GM23248 (cell line): ENCODE data around the gene TEAD1. TPM values are rescaled to one million over a fixed set of nuclear protein-coding genes. Genes with fewer than 3 reads are reported as not detected.

Experiments
- DNase-seq: peaks from one replicate; pipeline ENCODE4 v3.0.0-alpha.2; 2015
- H2AFZ ChIP-seq: fragments of 200-600 bp; sonication (generic); 2 replicates; pipeline ENCODE4 v1.6.1; 2016; ENCODE audit warnings: antibody characterized with exemption
- H3F3A ChIP-seq: fragments of 200-600 bp; sonication (generic); 2 replicates; pipeline ENCODE4 v1.6.1; 2016; ENCODE audit warnings: mild to moderate bottlenecking, antibody characterized with exemption, mixed run types; ENCODE audit not compliant: insufficient read depth
- H3K27ac ChIP-seq: fragments of 200-600 bp; sonication (generic); 2 replicates; pipeline ENCODE4 v1.5.1; 2016; ENCODE audit warnings: mild to moderate bottlenecking
- H3K27me3 ChIP-seq: fragments of 200-600 bp; sonication (generic); replicated peaks from 2 replicates; pipeline ENCODE4 v1.6.1; 2016; ENCODE audit warnings: mild to moderate bottlenecking; ENCODE audit not compliant: insufficient read depth
- H3K36me3 ChIP-seq: fragments of 200-600 bp; sonication (generic); 2 replicates; pipeline ENCODE4 v1.6.1; 2016; ENCODE audit warnings: low read depth, mild to moderate bottlenecking
- H3K4me1 ChIP-seq: fragments of 200-600 bp; sonication (generic); 2 replicates; pipeline ENCODE4 v1.6.1; 2016; ENCODE audit warnings: mild to moderate bottlenecking; ENCODE audit not compliant: insufficient read depth
- H3K4me2 ChIP-seq: fragments of 200-600 bp; sonication (generic); one replicate; pipeline ENCODE4 v1.6.1; 2016; ENCODE audit warnings: mild to moderate bottlenecking; ENCODE audit not compliant: unreplicated experiment
- H3K4me3 ChIP-seq: fragments of 200-600 bp; sonication (generic); 2 replicates; pipeline ENCODE4 v1.5.1; 2016; ENCODE audit warnings: mild to moderate bottlenecking
- H3K79me2 ChIP-seq: fragments of 200-600 bp; sonication (generic); 2 replicates; pipeline ENCODE4 v1.6.1; 2016; ENCODE audit warnings: mild to moderate bottlenecking; ENCODE audit not compliant: insufficient read depth
- H3K9ac ChIP-seq: fragments of 200-600 bp; sonication (generic); 2 replicates; pipeline ENCODE4 v1.6.1; 2016; ENCODE audit warnings: mild to moderate bottlenecking
- H3K9me2 ChIP-seq: fragments of 200-600 bp; sonication (generic); 2 replicates; pipeline ENCODE4 v1.6.1; 2016; ENCODE audit warnings: mixed run types, mild to moderate bottlenecking, moderate library complexity; ENCODE audit not compliant: insufficient read depth
- H3K9me3 ChIP-seq: fragments of 200-600 bp; sonication (generic); one replicate; pipeline ENCODE4 v1.6.1; 2017; ENCODE audit warnings: low read depth
- H4K20me1 ChIP-seq: fragments of 200-600 bp; sonication (generic); 2 replicates; pipeline ENCODE4 v1.6.0; 2016; ENCODE audit not compliant: insufficient read depth
- EZH2 ChIP-seq: fragments of 200-600 bp; sonication (generic); IDR thresholded peaks from 2 replicates; pipeline ENCODE4 v1.6.1; 2018; ENCODE audit warnings: antibody characterized with exemption, mild to moderate bottlenecking; ENCODE audit not compliant: insufficient read depth, poor library complexity, severe bottlenecking
- EZH2phosphoT487 ChIP-seq: fragments of 200-600 bp; sonication (generic); IDR thresholded peaks from 2 replicates; pipeline ENCODE4 v1.6.1; 2018; ENCODE audit warnings: antibody characterized with exemption, moderate library complexity, mild to moderate bottlenecking, low read depth; ENCODE audit not compliant: insufficient read depth
- WGBS, 2 experiments: methylation state at CpG; one replicate each; pipeline ENCODE4 v1.1.6; 2015 to 2017; ENCODE audit warnings: low lambda C conversion rate in 2 of 2, low coverage in 1 of 2; ENCODE audit errors: missing lambda C conversion rate in 2 of 2; 5-methylcytosine and 5-hydroxymethylcytosine counted together
- in situ Hi-C: fragments of 300-500 bp; cut with MboI; formaldehyde crosslinking; loops from 2 replicates; pipeline ENCODE4 v1.15.0; 2020
- polyA plus RNA-seq: library from polyadenylated mRNA; unstranded; fragments of >200 nt; fragmentation: Nextera tagmentation; extraction: Ambion mirVana; gene quantifications from 2 replicates; pipeline ENCODE4 v1.2.1, GENCODE V29; 2016
- total RNA-seq: library from RNA; depleted of rRNA; stranded (reverse); fragments of >200 nt; shearing (Covaris generic); gene quantifications from 2 replicates; pipeline ENCODE4 v1.2.3, GENCODE V29; 2014

TEAD1 gene
- total and polyA plus RNA-seq, 2 experiments from 2014 or later, result 52.3 to 144 TPM

- H3K9ac ChIP-seq, result no peak overlapping the region
- peaks cover 16% of the 10 kb centered on the region for H3F3A ChIP-seq
- no peak for DNase-seq
- H3K79me2 ChIP-seq, result peaks cover 100% of the 10 kb centered on the region
- H3K4me3 ChIP-seq, result no peak overlapping the region
- H3K27ac ChIP-seq, result no peak overlapping the region
- no peaks in the 10 kb centered on the region for H3K36me3 ChIP-seq
- H3K27me3 ChIP-seq, result no peaks in the 10 kb centered on the region
- in situ Hi-C loops, result no loop called here
- TF ChIP-seq EZH2 (no peak), EZH2phosphoT487 (no peak)
- peaks cover 66% of the 10 kb centered on the region for H4K20me1 ChIP-seq
- no peak overlapping the region for H2AFZ ChIP-seq
- H3K9me2 ChIP-seq, result no peaks in the 10 kb centered on the region
- H3K4me1 ChIP-seq, result peaks cover 40% of the 10 kb centered on the region
- H3K4me2 ChIP-seq, result no peak overlapping the region
- WGBS, 2 experiments, result 83 to 87% methylated on average over 3 of the region's 3 CpGs
- H3K9me3 ChIP-seq, result no peaks in the 10 kb centered on the region
These were observed 79.8 kb downstream of the TEAD1 start for GRCh38 chr11:12754021-12754420.

GRCh38 chr11:12754582-12755234 is 80.5 kb downstream of the TEAD1 start:
- 94% methylated on average over 3 of the region's 3 CpGs for WGBS, 2 experiments
- peaks cover 40% of the 10 kb centered on the region for H3K4me1 ChIP-seq
- no peaks in the 10 kb centered on the region for H3K9me2 ChIP-seq
- no peak for TF ChIP-seq EZH2
- TF ChIP-seq EZH2phosphoT487, result no peak
- H3K36me3 ChIP-seq, result no peaks in the 10 kb centered on the region
- H4K20me1 ChIP-seq, result peaks cover 63% of the 10 kb centered on the region
- H3K27me3 ChIP-seq, result no peaks in the 10 kb centered on the region
- H3K4me2 ChIP-seq, result no peak overlapping the region
- H3K9me3 ChIP-seq, result no peaks in the 10 kb centered on the region
- no peak for DNase-seq
- H3F3A ChIP-seq, result peaks cover 18% of the 10 kb centered on the region
- no peak overlapping the region for H3K4me3 ChIP-seq
- no peak overlapping the region for H3K9ac ChIP-seq
- H3K27ac ChIP-seq, result no peak overlapping the region
- in situ Hi-C loops, result no loop called here
- no peak overlapping the region for H2AFZ ChIP-seq
- peaks cover 100% of the 10 kb centered on the region for H3K79me2 ChIP-seq

GRCh38 chr11:12755510-12756453 is 81.6 kb downstream of the TEAD1 start:
- in situ Hi-C loops, result no loop called here
- TF ChIP-seq EZH2 (no peak), EZH2phosphoT487 (no peak)
- H3K79me2 ChIP-seq, result peaks cover 100% of the 10 kb centered on the region
- no peak overlapping the region for H3K4me2 ChIP-seq
- H3K4me1 ChIP-seq, result peaks cover 40% of the 10 kb centered on the region
- 77 to 81% methylated on average over 9 of the region's 9 CpGs for WGBS, 2 experiments
- peaks cover 53% of the 10 kb centered on the region for H4K20me1 ChIP-seq
- peaks cover 21% of the 10 kb centered on the region for H3F3A ChIP-seq
- DNase-seq, result peak; percentile 30
- no peak overlapping the region for H3K9ac ChIP-seq
- no peaks in the 10 kb centered on the region for H3K27me3 ChIP-seq
- no peak overlapping the region for H3K4me3 ChIP-seq
- H3K27ac ChIP-seq, result no peak overlapping the region
- H3K9me2 ChIP-seq, result no peaks in the 10 kb centered on the region
- H3K36me3 ChIP-seq, result no peaks in the 10 kb centered on the region
- H3K9me3 ChIP-seq, result no peaks in the 10 kb centered on the region
- H2AFZ ChIP-seq, result no peak overlapping the region

GRCh38 chr11:12756454-12756806 is 82.2 kb downstream of the TEAD1 start:
- H2AFZ ChIP-seq, result no peak overlapping the region
- no peak for TF ChIP-seq EZH2phosphoT487
- no peak for TF ChIP-seq EZH2
- H3K9ac ChIP-seq, result no peak overlapping the region
- WGBS, 2 experiments, result 97 to 100% methylated on average over 1 of the region's 1 CpG
- H3K4me1 ChIP-seq, result peaks cover 40% of the 10 kb centered on the region
- H4K20me1 ChIP-seq, result peaks cover 54% of the 10 kb centered on the region
- H3K36me3 ChIP-seq, result no peaks in the 10 kb centered on the region
- in situ Hi-C loops, result no loop called here
- no peaks in the 10 kb centered on the region for H3K27me3 ChIP-seq
- H3K9me2 ChIP-seq, result no peaks in the 10 kb centered on the region
- no peaks in the 10 kb centered on the region for H3K9me3 ChIP-seq
- H3K4me3 ChIP-seq, result no peak overlapping the region
- DNase-seq, result no peak
- H3K27ac ChIP-seq, result no peak overlapping the region
- H3K79me2 ChIP-seq, result peaks cover 100% of the 10 kb centered on the region
- H3K4me2 ChIP-seq, result no peak overlapping the region
- peaks cover 24% of the 10 kb centered on the region for H3F3A ChIP-seq
